Gastroesophageal sphincter (tissue), 3 donors: ENCODE data around the gene TALDO1.

Source experiments
- EP300 ChIP-seq: sonication (generic); formaldehyde crosslinking; IDR thresholded peaks from one replicate; pipeline ENCODE4 v1.6.1; 2017; ENCODE audit warnings: antibody characterized with exemption, mild to moderate bottlenecking
- POLR2A ChIP-seq, 2 donors: fragments of 450-650 bp; IDR thresholded peaks; one replicate each; pipeline ENCODE4 v1.6.1; 2017; ENCODE audit warnings: antibody characterized with exemption in 2 of 2, mild to moderate bottlenecking in 2 of 2, moderate library complexity in 1 of 2
- TF ChIP-seq, protein P1 (sequence below), 4 experiments: fragments of 200-600 bp in 2 of 4; fragments of 450-650 bp in 2 of 4; sonication (generic) in 1 of 4; IDR thresholded peaks; one replicate each; pipeline ENCODE4 v1.5.1; 2017 to 2019; ENCODE audit warnings: antibody characterized with exemption in 4 of 4, mild to moderate bottlenecking in 2 of 4, moderate library complexity in 2 of 4

DNA sequence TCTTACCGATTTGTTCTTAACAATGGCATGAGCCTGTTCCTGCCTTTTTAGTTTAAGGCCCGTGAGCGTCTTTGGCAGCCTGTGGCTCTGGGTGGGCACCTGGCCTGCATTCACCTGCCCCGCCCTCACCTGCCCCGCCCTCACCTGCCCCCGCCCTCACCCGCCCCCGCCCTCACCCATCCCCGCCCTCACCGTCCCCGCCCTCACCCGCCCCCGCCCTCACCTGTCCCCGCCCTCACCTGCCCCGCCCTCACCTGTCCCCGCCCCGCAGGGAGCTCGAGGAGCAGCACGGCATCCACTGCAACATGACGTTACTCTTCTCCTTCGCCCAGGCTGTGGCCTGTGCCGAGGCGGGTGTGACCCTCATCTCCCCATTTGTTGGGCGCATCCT lies 15.8 kb downstream of the TALDO1 start:
- TF ChIP-seq EP300 (no peak), POLR2A (IDR thresholded peaks at IDR 0.05) (no peak)
- TF ChIP-seq, protein P1, sequence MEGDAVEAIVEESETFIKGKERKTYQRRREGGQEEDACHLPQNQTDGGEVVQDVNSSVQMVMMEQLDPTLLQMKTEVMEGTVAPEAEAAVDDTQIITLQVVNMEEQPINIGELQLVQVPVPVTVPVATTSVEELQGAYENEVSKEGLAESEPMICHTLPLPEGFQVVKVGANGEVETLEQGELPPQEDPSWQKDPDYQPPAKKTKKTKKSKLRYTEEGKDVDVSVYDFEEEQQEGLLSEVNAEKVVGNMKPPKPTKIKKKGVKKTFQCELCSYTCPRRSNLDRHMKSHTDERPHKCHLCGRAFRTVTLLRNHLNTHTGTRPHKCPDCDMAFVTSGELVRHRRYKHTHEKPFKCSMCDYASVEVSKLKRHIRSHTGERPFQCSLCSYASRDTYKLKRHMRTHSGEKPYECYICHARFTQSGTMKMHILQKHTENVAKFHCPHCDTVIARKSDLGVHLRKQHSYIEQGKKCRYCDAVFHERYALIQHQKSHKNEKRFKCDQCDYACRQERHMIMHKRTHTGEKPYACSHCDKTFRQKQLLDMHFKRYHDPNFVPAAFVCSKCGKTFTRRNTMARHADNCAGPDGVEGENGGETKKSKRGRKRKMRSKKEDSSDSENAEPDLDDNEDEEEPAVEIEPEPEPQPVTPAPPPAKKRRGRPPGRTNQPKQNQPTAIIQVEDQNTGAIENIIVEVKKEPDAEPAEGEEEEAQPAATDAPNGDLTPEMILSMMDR (IDR thresholded peaks at IDR 0.05), result no peak
